Lung (tissue), 12 donors: Measurements from ENCODE around the gene OMG. TPM values are rescaled to one million over a fixed set of nuclear protein-coding genes. Genes with fewer than 3 reads are reported as not detected.

Experiments used
- ATAC-seq: fragments of 200-7000 bp; cut with Tn5 transposase; one replicate; pipeline ENCODE4 v1.9.1; 2020; ENCODE audit warnings: moderate number of reproducible peaks; ENCODE audit not compliant: insufficient read depth, low FRiP score
- DNase-seq, 3 donors: peaks; one replicate each; pipeline ENCODE4 v3.0.0-alpha.2; 2013 to 2017
- H3K27ac ChIP-seq, 2 donors: one replicate each; pipeline ENCODE4 v1.5.1; 2013; ENCODE audit warnings: mild to moderate bottlenecking in 2 of 2, moderate library complexity in 2 of 2, control low read depth in 1 of 2, inconsistent platforms in 1 of 2, low read depth in 1 of 2, low read length in 1 of 2
- H3K27me3 ChIP-seq, 3 donors: one replicate each; pipeline ENCODE4 v1.5.1; 2013; ENCODE audit warnings: low read length in 2 of 3; ENCODE audit not compliant: control insufficient read depth in 3 of 3, insufficient read depth in 3 of 3
- H3K36me3 ChIP-seq, 4 donors: one replicate each; pipeline ENCODE4 v1.5.1; 2013; ENCODE audit warnings: low read length in 4 of 4, mild to moderate bottlenecking in 1 of 4, moderate library complexity in 1 of 4; ENCODE audit not compliant: control insufficient read depth in 4 of 4, insufficient read depth in 4 of 4
- H3K4me1 ChIP-seq, 5 donors: one replicate each; pipeline ENCODE4 v1.5.1; 2013; ENCODE audit warnings: low read length in 5 of 5, mild to moderate bottlenecking in 2 of 5, moderate library complexity in 1 of 5; ENCODE audit not compliant: control insufficient read depth in 5 of 5, insufficient read depth in 5 of 5
- H3K4me3 ChIP-seq: one replicate; pipeline ENCODE4 v1.5.1; 2013; ENCODE audit warnings: mild to moderate bottlenecking, control low read depth, moderate library complexity
- H3K9ac ChIP-seq, 2 donors: one replicate each; pipeline ENCODE4 v1.5.1; 2013; ENCODE audit warnings: low read length in 2 of 2, control low read depth in 1 of 2; ENCODE audit not compliant: insufficient read depth in 1 of 2
- H3K9me3 ChIP-seq, 4 donors: one replicate each; pipeline ENCODE4 v1.5.1; 2013; ENCODE audit warnings: low read length in 3 of 4, mild to moderate bottlenecking in 1 of 4, moderate library complexity in 1 of 4; ENCODE audit not compliant: control insufficient read depth in 4 of 4, insufficient read depth in 3 of 4
- CTCF ChIP-seq: IDR thresholded peaks from 2 replicates; pipeline ENCODE4 v1.5.1; 2012; ENCODE audit warnings: mild to moderate bottlenecking; ENCODE audit errors: control extremely low read depth, extremely low read depth
- WGBS, 2 donors: extraction: QIAGEN DNeasy Blood & Tissue Kit; methylation state at CpG; one replicate each; pipeline ENCODE4 v1.1.7; 2013; 5-methylcytosine and 5-hydroxymethylcytosine counted together
- polyA plus RNA-seq, 2 donors: library from polyadenylated mRNA; stranded (reverse); fragments of 200-250 nt; gene quantifications; one replicate each; pipeline ENCODE4 v1.2.1, GENCODE V29; 2013
- total RNA-seq, 2 donors: library from RNA; depleted of rRNA in 1 of 2; stranded (reverse); fragments of >200 nt in 1 of 2; gene quantifications; one replicate each; pipeline ENCODE4 v1.2.1, GENCODE V29; 2014 to 2021
- donor health status: control.
- donor health status: control.
- donor health status: Bipolar disorder and iron deficiency.
- donor health status: healthy.
- donor health status: DM: yes; HTN: yes; CAD: no.

Gene OMG
- total and polyA plus RNA-seq, 4 donors = 16.5 to 41.6 (median 31.0) TPM

- H3K27ac ChIP-seq = no peak overlapping the region
- peaks cover 0 to 3% (median 0%) of the 10 kb centered on the region in 5 donors for H3K4me1 ChIP-seq
- no peak for ATAC-seq
- no peak overlapping the region for H3K9ac ChIP-seq
- H3K4me3 ChIP-seq = no peak overlapping the region
- no peak for TF ChIP-seq CTCF
- WGBS, 2 donors = 73 to 81% methylated on average over 3 of the region's 3 CpGs
- H3K27me3 ChIP-seq = no peaks in the 10 kb centered on the region
- no peak for DNase-seq
- no peaks in the 10 kb centered on the region for H3K9me3 ChIP-seq
- H3K36me3 ChIP-seq = peaks cover 2 to 8% (median 2%) of the 10 kb centered on the region in 4 donors
These were observed 2.1 kb downstream of the OMG start for GRCh38 chr17:31294820-31295488.

- Histone ChIP-seq H3K4me3 (no peak overlapping the region), H3K36me3 (peaks cover 2 to 8% (median 2%) of the 10 kb centered on the region in 4 donors), H3K27me3 (no peaks in the 10 kb centered on the region), H3K9ac (no peak overlapping the region), H3K4me1 (peaks cover 0 to 3% (median 0%) of the 10 kb centered on the region in 5 donors), H3K27ac (no peak overlapping the region), H3K9me3 (no peaks in the 10 kb centered on the region)
- no peak for DNase-seq
- ATAC-seq = no peak
- 94 to 96% methylated on average over 3 of the region's 3 CpGs for WGBS, 2 donors
- TF ChIP-seq CTCF = no peak
These were observed 2.8 kb downstream of the OMG start for GRCh38 chr17:31294231-31294630.

GRCh38 chr17:31293581-31293980 is 3.5 kb downstream of the OMG start:
- WGBS, 2 donors = 94 to 98% methylated on average over 2 of the region's 2 CpGs
- no peak for DNase-seq

More at GRCh38 chr17:31293581-31293980, 3.5 kb downstream of the OMG start:
- Histone ChIP-seq H3K36me3 (peaks cover 2 to 8% (median 2%) of the 10 kb centered on the region in 4 donors), H3K9me3 (no peaks in the 10 kb centered on the region), H3K27ac (no peak overlapping the region), H3K27me3 (no peaks in the 10 kb centered on the region), H3K4me3 (no peak overlapping the region), H3K9ac (no peak overlapping the region), H3K4me1 (peaks cover 0 to 3% (median 0%) of the 10 kb centered on the region in 5 donors)
- TF ChIP-seq CTCF = no peak
- ATAC-seq = no peak
